Measurements from ENCODE around the gene PLA2G4F. TPM values are rescaled to one million over a fixed set of nuclear protein-coding genes. Genes with fewer than 3 reads are reported as not detected.

PLA2G4F gene
- total RNA-seq, 1 experiment from 2014 or later: not detected

GRCh38 chr15:42118650-42119445 lies 37.6 kb downstream of the PLA2G4F start:
- Histone ChIP-seq H4K20me1 (ENCODE audit: control insufficient read depth, insufficient read depth, insufficient read length) (no peaks in the 10 kb centered on the region), H3K9ac (ENCODE audit: extremely low read depth, insufficient read length, low read length) (no peak overlapping the region), H3K79me2 (ENCODE audit: insufficient read depth, low read length) (no peaks in the 10 kb centered on the region), H3K23me2 (ENCODE audit: insufficient read length, low read depth, low read length, poor library complexity, severe bottlenecking) (no peaks in the 10 kb centered on the region), H3K56ac (ENCODE audit: insufficient read length, low read depth, low read length) (no peak overlapping the region), H2AFZ (ENCODE audit: low read length) (peak overlapping the region; percentile 87), H3K79me1 (ENCODE audit: insufficient read depth, low read depth, low read length, poor library complexity, severe bottlenecking) (no peaks in the 10 kb centered on the region), H2BK15ac (ENCODE audit: low read depth, low read length) (no peak overlapping the region), H3T11ph (ENCODE audit: low read length) (no peak overlapping the region), H3K9me3 (ENCODE audit: control insufficient read depth, low read depth, low read length) (no peaks in the 10 kb centered on the region), H2BK120ac (ENCODE audit: low read depth, low read length, poor library complexity, severe bottlenecking) (no peak overlapping the region), H3K4me1 (ENCODE audit: insufficient read depth, low read length) (no peaks in the 10 kb centered on the region), H3K23ac (ENCODE audit: insufficient read length, low read depth, low read length) (no peak overlapping the region), H3K27ac (ENCODE audit: insufficient read length, low read depth, low read length) (no peak overlapping the region), H3K4me2 (ENCODE audit: insufficient read depth, insufficient read length, low read length) (peak overlapping the region; percentile 18), H4K8ac (replicated peaks; ENCODE audit: insufficient read length, low read depth, low read length) (no peak overlapping the region), H2BK20ac (ENCODE audit: low read depth, low read length, poor library complexity, severe bottlenecking) (no peak overlapping the region), H3K4ac (ENCODE audit: low read depth, low read length) (no peak overlapping the region), H4K91ac (ENCODE audit: insufficient read length, low read depth, low read length) (no peak overlapping the region), H4K5ac (ENCODE audit: insufficient read length, low read depth, low read length) (no peak overlapping the region), H2BK5ac (ENCODE audit: insufficient read length, low read length) (no peak overlapping the region), H3K18ac (ENCODE audit: insufficient read length, low read depth, low read length) (no peak overlapping the region), H2AK5ac (ENCODE audit: insufficient read length, low read length) (no peak overlapping the region), H3K27me3 (ENCODE audit: insufficient read depth, low read length) (no peaks in the 10 kb centered on the region), H3K14ac (ENCODE audit: insufficient read depth, low read length) (no peak overlapping the region), H2BK12ac (ENCODE audit: insufficient read length, low read depth, low read length) (no peak overlapping the region)
- Mint-ChIP-seq H3K4me3 (no peak overlapping the region; a peak in 1 of 5 replicates), H3K27me3 (ENCODE audit: low read depth) (no peaks in the 10 kb centered on the region; the same call in 1 of the 2 replicates), H3K4me1 (peaks cover 12 to 13% of the 10 kb centered on the region in 2 experiments), H3K27ac (peak overlapping the region in 2 of 3 experiments; percentile 11 to 37; a peak in 2 of 7 replicates), H3K36me3 (ENCODE audit: insufficient read depth in 1 of 3, low read depth in 3 of 3) (peaks cover 0 to 5% (median 0%) of the 10 kb centered on the region in 3 experiments; a peak in 3 of 7 replicates), H3K9me3 (peaks cover 9 to 10% of the 10 kb centered on the region in 2 experiments)
- no CpG with 5 or more reads among the region's 10 CpGs for WGBS (ENCODE audit: extremely low coverage, insufficient read length, low lambda C conversion rate)
- no peak for DNase-seq
- no peak for TF ChIP-seq CTCF (conservative IDR thresholded peaks at IDR 0.05)
